H54 (cell line): ENCODE measurements around the gene FER1L5.

ENCODE experiments used
- DNase-seq: peaks from one replicate; pipeline ENCODE4 v3.0.0; 2011; ENCODE audit warnings: low spot score, mixed read lengths; ENCODE audit not compliant: insufficient read length
- FAIRE-seq: peaks from 3 replicates; lab custom pipeline; 2011; peaks lifted over from hg19 to GRCh38; lab: Jason Lieb, UNC
- POLR2A ChIP-seq: IDR thresholded peaks from 2 replicates; pipeline ENCODE4 v1.6.1; 2011; ENCODE audit warnings: low read depth, mild to moderate bottlenecking, low read length

FER1L5 gene

GRCh38 chr2:96700086-96700485, 57.5 kb downstream of the FER1L5 start:
- DNase-seq = no peak
- no peak for TF ChIP-seq POLR2A
- FAIRE-seq = no peak

GRCh38 chr2:96701636-96702035, 59.1 kb downstream of the FER1L5 start:
- DNase-seq (no peak), FAIRE-seq (no peak)
- TF ChIP-seq POLR2A = no peak

- no peak for FAIRE-seq
- no peak for TF ChIP-seq POLR2A
- no peak for DNase-seq
Observed at GRCh38 chr2:96702098-96702785, 59.7 kb downstream of the FER1L5 start.

GRCh38 chr2:96703021-96703751, 60.6 kb downstream of the FER1L5 start:
- no peak for FAIRE-seq
- DNase-seq = no peak
- no peak for TF ChIP-seq POLR2A

- no peak for FAIRE-seq
- no peak for DNase-seq
- TF ChIP-seq POLR2A = no peak
Observed at GRCh38 chr2:96710985-96711384, 68.4 kb downstream of the FER1L5 start.

GRCh38 chr2:96715658-96716057, 73.1 kb downstream of the FER1L5 start:
- FAIRE-seq = no peak
- no peak for DNase-seq
- no peak for TF ChIP-seq POLR2A

- TF ChIP-seq POLR2A = no peak
- FAIRE-seq (no peak), DNase-seq (no peak)
Observed at GRCh38 chr2:96716388-96716787, 73.8 kb downstream of the FER1L5 start.

GRCh38 chr2:96726131-96726530, 83.6 kb downstream of the FER1L5 start:
- no peak for TF ChIP-seq POLR2A
- DNase-seq = no peak
- no peak for FAIRE-seq

- DNase-seq = no peak
- no peak for TF ChIP-seq POLR2A
- FAIRE-seq = no peak
Observed at GRCh38 chr2:96727431-96727830, 84.9 kb downstream of the FER1L5 start.

GRCh38 chr2:96729748-96730147, 87.2 kb downstream of the FER1L5 start:
- TF ChIP-seq POLR2A = no peak
- FAIRE-seq (no peak), DNase-seq (no peak)

- DNase-seq = no peak
- no peak for FAIRE-seq
- TF ChIP-seq POLR2A = no peak
Observed at GRCh38 chr2:96730212-96730611, 87.6 kb downstream of the FER1L5 start.

- TF ChIP-seq POLR2A = no peak
- FAIRE-seq = no peak
- DNase-seq = no peak
Observed at GRCh38 chr2:96733931-96734330, 91.4 kb downstream of the FER1L5 start.

GRCh38 chr2:96734880-96735583, 92.5 kb downstream of the FER1L5 start:
- no peak for FAIRE-seq
- no peak for TF ChIP-seq POLR2A
- DNase-seq = no peak

- DNase-seq (no peak), FAIRE-seq (no peak)
- TF ChIP-seq POLR2A = no peak
Observed at GRCh38 chr2:96737251-96737650, 94.7 kb downstream of the FER1L5 start.
